Dermis blood vessel endothelial cell (primary cell): ENCODE results near the gene ZDHHC8. TPM values are rescaled to one million over a fixed set of nuclear protein-coding genes. Genes with fewer than 3 reads are reported as not detected.

Experiments used
- DNase-seq: peaks from one replicate; pipeline ENCODE4 v3.0.0; 2010
- total RNA-seq: library from RNA; depleted of rRNA; stranded (reverse); fragments of >200 nt; gene quantifications from 2 replicates; pipeline ENCODE4 v1.2.3, GENCODE V29; 2014

The ZDHHC8 gene
- 9.0 and 20.4 TPM in 2 replicates for total RNA-seq

GRCh38 chr22:20131597-20131858, at the start of gene ZDHHC8:
Gene ZDHHC8, plus strand, starts transcription at chr22:20131804. Its CDS starts 144 bp downstream, at chr22:20131948.
- peak; percentile 49 for DNase-seq

GRCh38 chr22:20083157-20083890, 48.3 kb upstream of the ZDHHC8 start:
- DNase-seq, result peak; percentile 9

GRCh38 chr22:20083891-20084546, 47.6 kb upstream of the ZDHHC8 start:
- no peak for DNase-seq

GRCh38 chr22:20084547-20085413, 46.8 kb upstream of the ZDHHC8 start:
- DNase-seq, result peak; percentile 40

- DNase-seq, result no peak
Observed at GRCh38 chr22:20085651-20086050, 46.0 kb upstream of the ZDHHC8 start.

GRCh38 chr22:20086101-20086599, 45.5 kb upstream of the ZDHHC8 start:
- no peak for DNase-seq

GRCh38 chr22:20086763-20087162, 44.8 kb upstream of the ZDHHC8 start:
- DNase-seq, result no peak

GRCh38 chr22:20087319-20088262, 44.0 kb upstream of the ZDHHC8 start:
- DNase-seq, result no peak

- no peak for DNase-seq
Observed at GRCh38 chr22:20088263-20088648, 43.3 kb upstream of the ZDHHC8 start.

GRCh38 chr22:20089226-20089976, 42.2 kb upstream of the ZDHHC8 start:
- DNase-seq, result no peak

- no peak for DNase-seq
Observed at GRCh38 chr22:20089977-20090729, 41.5 kb upstream of the ZDHHC8 start.

- no peak for DNase-seq
Observed at GRCh38 chr22:20090730-20091240, 40.8 kb upstream of the ZDHHC8 start.

- DNase-seq, result no peak
Observed at GRCh38 chr22:20091690-20092476, 39.7 kb upstream of the ZDHHC8 start.

GRCh38 chr22:20092477-20092854, 39.1 kb upstream of the ZDHHC8 start:
- DNase-seq, result no peak

- DNase-seq, result no peak
Observed at GRCh38 chr22:20093418-20094196, 38.0 kb upstream of the ZDHHC8 start.

- no peak for DNase-seq
Observed at GRCh38 chr22:20094197-20094807, 37.3 kb upstream of the ZDHHC8 start.

GRCh38 chr22:20095521-20095920, 36.1 kb upstream of the ZDHHC8 start:
- no peak for DNase-seq
